ENCODE results near the gene RCHY1.
"Not testable (repeated sequence)": the region's sequence is repeated elsewhere in the genome, so short reads cannot be mapped to it uniquely, and the experiment has no call there.

Gene RCHY1

DNA sequence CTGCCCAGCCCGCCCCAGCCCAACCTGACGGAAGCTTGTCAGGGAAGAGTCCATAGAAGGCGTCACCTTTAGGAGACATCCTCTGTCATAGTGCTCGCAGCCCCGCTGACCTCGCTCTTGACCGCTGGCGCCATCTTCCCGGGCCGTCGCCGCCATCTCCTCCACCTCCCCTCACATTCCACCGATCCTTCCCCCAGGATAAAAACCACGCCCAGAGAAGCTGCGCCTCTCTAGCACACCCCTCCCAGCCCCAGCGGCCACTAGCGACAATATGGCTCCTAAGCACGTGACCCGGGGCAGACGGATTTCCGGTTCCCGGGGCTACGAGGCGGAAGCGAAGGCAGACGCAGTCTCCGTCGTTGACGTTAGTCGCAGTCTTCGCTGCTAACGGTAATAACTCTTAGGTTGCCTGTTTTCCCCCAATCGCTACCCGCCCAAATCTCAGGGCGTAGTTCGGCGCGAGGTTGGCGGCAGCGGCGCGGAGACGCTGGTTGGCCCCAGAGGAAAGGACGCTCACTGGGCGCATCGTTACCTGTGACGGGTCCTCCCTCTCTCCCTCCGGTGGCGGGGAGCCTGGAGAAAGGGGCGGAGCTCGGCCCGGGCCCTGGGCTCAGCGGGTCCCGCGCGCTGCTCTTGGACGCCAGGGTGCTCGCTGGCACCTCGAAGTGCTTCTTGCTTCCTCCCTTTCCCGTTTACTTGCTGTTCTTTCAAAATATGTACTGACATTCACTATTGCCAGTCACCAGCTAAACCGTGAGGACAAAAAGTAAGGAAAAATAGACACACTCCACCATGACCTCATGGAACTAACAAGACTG is at the start of gene RCHY1, which contains the start of gene THAP6:
Gene RCHY1 (minus strand): TSS at position 273 of the 818 bp plus-strand sequence. CDS start 117 bp downstream, at position 156.
Gene THAP6 (plus strand): TSS at position 343 of the 818 bp plus-strand sequence. CDS start 980 bp downstream, outside the sequence.
- DNase-seq: peak; percentile 23

DNA sequence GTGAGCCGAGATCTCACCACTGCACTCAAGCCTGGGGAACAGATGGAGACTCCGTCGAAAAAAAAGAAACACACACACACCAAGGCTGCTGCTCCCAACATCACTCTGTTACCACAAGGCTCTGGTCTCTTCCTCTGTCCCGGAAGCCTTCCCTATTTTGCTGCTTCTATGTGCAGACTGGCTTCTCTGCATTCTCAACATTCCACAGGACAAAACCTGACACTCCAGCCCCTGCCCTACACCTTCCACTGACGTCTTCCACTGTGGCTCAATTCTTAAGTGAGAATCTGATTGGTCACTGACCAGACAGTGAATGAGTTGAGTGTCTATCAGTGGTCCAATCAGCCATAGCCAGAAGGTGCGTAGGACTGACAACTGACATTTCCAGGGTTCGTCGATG is 47.6 kb upstream of the RCHY1 start:
- no peak for DNase-seq

DNA sequence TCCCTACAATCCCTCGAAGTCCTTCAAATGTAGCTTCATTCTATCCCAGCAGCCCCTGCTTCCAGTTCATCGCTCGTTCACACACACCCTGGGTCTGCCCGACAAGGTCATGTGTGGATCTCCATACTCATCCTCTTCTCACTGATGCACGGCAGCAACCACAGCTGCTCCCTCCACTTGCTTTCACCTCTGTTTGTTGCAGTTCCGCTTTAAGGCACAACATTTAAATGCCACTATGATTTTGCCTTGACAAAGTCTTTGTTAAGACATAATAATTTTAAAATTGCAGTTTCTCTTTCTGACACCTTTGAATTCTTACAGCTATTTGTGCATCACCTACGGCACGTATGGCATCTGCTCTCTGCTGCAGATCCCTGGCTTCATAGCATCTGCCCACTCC is 43.5 kb upstream of the RCHY1 start:
- DNase-seq: peak; percentile 21

DNA sequence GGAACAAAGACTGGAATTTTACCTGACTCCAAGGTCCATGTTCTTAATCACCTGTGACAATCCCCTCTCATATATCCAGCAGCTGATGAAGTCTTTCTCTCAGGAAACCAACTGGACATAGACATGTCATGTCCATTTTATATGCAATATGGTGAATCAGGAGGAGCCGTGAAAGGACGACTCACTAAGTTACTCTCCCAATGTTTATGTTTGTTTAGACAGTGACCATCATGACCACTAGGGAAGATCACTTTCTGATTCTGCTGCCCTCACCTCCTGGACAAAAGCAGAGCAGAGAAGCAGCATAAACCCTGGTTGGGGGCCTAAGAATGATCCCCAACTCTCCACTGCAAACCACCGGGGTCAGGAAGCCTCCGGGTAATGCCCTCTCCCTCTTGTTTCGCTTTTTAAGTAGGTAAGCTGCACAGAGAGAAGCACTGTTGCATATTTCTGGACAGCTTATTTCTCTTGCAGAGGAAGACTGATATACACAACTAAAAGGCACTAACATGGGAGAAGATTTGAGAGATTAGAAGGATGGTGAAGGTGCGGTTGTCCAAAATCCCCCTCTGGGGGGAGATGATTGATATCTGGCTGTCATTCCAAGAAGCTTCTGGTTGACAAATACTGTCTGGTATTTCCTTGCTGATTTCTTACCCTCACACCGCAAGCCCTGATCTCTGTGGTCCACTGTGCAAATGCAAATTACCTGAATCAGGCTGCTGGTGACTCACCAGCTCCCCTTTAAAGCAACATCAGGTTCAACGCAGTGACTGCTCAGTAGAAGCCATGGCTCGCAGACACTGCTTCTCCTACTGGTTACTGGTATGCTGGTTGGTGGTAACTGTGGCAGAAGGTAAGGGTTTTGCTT is 41.3 kb upstream of the RCHY1 start, which contains the start of gene ODAPH:
Gene ODAPH (plus strand): TSS at position 773 of the 871 bp plus-strand sequence. CDS start 17 bp downstream, at position 790.
- DNase-seq: no peak

DNA sequence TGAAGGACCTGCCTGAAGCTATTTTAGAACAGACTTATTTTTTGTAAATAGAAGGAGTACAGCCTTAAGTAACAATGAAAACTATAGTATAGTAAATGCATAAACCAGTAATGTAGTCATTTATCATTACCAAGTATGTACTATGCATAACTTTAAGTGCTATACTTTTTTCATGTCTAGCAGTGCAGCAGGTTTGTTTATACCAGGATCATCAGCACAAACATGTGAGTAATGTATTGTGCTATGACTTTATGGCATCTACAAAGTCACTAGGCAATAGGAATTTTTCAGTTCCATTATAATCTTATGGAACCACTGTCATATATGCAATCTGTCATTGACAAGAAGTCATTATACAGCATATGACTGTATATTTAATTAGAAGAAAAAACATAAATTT is 38.2 kb upstream of the RCHY1 start:
- DNase-seq: no peak

DNA sequence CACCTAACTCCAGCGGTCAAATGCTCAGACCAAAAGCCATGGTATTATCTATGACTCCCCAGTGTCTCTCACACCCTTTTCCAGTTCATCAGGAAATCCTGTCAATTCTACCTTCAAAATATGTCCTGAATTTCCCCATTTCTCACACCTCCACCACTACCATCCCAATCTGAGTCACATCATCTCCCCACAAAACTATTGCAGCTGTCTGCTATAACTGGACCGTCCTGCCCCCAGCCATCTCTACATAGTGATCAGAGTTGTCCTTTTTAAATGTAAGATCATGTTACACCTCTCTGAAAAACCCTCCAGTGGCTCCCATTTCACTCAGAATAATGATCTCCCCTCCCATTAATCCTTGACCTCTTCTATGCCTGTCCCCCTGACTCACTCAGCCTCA is 34.8 kb upstream of the RCHY1 start:
- DNase-seq: no peak

DNA sequence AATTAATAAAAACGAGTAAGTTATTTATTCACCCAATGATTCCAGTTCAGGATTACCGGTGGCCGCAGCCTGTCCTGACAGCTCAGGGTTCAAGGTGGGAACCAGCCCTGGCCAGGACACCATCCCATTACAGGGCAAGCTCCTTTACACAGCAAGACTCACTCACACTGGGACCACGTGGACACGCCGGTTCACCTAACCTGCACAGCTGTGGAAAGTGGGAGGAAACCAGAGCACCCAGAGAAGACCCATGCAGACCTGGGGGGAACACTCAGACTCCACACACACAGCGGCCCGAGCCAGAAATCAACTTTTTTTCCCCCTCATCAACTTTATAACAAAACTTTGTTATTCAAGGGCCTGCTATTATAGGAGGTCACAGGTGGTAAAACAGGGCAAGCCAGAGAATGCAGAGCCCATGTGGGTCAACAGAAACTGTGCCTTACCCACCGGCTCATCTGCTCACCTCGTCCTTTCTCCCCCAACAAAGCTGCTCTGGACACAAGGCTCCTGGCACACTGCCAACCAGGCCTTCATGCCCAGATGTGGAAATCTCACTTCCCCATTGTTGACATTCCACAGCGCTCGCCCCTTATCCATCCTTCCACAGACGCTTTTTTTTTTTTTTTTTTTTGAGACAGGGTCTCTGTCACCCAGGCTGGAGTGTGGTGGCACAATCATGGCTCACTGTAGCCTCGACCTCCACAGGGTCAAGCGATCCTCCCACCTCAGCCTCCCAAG is 33.6 kb upstream of the RCHY1 start:
- no peak for DNase-seq

DNA sequence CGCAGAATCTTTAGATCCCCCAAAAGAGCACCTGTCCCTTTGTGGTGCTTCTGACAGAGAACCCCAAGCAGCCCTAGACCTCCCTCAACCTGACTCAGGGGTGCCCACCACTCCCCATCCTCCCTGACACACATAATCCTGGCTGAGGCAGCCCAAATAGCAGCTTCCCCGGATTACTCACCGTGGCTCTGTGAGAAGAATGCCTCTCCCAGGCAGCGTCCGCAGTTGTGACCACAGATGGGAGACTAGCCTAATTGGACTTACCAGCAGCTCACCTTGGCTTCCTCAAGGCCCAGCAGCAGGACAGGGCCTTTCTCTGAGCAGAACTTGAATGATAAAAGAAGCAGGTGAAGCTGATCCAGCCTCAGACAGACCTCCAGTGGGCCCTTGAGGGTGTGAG is 31.3 kb upstream of the RCHY1 start:
- no peak for DNase-seq

DNA sequence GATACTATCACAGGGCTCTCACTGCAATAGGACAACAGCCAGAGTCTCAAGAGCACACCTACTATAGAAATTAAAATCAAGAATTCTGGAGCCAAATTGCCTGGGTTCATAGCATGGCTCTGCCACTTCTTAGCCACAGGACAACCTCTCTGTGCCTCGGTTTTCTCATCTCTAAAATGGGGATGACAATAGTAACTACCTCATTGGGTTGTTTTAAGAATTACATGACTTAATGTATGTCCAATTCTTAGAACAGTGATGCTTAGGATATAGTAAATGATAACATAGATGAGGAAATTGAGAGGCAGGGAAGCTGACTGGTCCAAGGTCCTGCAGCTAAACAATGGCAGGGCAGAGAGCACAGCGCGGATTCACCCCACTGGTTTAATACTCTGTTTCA is 30.7 kb upstream of the RCHY1 start:
- DNase-seq: no peak

DNA sequence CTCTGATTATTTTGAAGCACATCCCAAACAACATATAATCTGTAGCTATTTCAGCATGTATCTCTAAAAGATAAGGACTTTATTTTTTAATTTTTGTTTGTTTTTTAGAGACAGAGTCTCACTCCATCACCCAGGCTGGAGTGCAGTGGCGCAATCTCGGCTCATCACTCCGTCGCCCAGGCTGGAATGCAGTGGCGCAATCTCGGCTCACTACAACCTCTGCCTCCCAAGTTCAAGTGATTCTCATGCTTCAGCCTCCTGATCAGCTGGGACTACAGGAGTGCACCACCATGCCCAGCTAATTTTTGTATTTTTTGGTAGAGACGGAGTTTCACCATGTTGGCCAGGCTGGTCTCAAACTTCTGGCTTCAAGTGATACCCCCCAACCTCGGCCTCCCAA is 30.0 kb upstream of the RCHY1 start:
- not testable (repeated sequence) for DNase-seq

DNA sequence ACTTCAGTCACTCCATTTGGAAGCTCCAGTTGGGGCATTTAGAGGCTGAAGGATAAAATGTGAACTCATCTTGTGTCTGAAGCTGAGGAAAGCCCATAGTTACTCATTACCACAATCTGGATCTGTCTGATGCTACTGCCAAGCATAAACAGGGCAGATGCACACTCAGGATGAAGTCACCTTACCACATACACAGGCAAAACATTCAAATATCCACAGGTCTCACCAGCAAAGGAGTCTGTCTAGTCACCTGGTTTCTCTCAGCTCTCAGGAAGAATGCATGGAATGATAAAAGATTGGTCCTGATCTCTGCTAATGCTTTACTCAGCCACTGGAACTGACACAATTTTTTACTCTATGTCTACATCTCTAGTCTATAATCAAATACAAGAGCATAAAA is 28.6 kb upstream of the RCHY1 start:
- DNase-seq: no peak

DNA sequence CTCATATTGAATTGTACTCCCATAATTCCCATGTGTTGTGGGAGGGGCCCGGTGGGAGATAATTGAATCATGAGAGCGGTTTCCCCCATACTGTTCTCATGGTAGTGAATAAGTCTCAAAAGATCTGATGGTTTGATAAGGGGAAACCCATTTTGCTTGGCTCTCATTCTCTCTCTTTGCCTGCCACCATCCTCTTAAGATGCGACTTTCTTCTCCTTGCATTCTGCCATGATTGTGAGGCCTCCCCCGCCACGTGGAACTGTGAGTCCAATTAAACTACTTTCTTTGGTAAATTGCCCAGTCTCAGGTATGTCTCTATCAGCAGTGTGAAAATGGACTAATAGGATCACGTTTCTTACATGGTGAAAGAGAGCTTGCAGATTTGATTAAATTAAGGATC is 23.1 kb upstream of the RCHY1 start:
- not testable (repeated sequence) for DNase-seq

DNA sequence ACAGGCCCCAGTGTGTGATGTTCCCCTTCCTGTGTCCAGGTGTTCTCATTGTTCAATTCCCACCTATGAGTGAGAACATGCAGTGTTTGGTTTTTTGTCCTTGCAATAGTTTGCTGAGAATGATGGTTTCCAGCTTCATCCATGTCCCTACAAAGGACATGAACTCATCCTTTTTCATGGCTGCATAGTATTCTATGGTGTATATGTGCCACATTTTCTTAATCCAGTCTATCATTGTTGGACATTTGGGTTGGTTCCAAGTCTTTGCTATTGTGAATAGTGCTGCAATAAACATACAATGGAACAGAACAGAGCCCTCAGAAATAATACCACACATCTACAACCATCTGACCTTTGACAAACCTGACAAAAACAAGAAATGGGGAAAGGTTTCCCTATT is 19.7 kb upstream of the RCHY1 start:
- not testable (repeated sequence) for DNase-seq

DNA sequence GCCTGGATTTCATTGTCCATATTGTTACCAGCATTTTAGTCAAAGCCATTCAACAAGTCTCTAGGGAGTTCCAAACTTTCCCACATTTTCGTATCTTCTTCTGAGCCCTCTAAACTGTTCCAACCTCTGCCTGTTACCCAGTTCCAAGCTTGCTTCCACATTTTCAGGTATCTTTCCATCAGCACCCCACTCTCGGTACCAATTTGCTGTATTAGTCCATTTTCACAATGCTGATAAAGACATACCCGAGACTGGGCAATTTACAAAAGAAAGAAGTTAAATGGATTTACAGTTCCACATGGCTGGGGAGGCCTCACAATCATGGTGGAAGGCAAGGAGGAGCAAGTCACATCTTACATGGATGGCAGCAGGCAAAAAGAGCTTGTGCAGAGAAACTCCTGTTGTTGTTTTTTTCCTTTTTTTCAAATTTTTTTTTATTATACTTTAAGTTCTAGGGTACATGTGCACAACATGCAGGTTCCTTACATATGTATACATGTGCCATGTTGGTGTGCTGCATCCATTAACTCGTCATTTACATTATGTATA is 19.2 kb upstream of the RCHY1 start:
- not testable (repeated sequence) for DNase-seq

DNA sequence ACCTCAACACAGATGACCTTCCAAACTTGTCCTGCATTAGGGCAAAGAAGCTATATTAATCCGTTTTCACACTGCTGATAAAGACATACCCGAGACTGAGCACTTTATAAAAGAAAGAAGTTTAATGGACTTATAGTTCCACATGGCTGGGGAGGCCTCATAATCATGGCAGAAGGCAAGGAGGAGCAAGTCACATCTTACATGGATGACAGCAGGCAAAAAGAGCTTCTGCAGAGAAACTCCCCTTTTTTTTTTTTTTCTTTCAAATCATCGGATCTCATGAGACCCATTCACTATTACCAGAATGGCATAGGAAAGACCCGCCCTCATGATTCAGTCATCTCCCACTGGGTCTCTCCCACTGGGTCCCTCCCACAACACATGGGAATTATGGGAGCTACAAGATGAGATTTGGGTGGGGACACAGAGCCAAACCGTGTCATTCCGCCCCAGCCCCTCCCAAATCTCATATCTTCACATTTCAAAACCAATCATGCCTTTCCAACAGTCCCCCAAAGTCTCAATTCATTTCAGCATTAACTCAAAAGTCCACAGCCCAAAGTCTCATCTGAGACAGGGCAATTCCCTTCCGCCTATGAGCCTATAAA is 17.4 kb upstream of the RCHY1 start:
- not testable (repeated sequence) for DNase-seq

DNA sequence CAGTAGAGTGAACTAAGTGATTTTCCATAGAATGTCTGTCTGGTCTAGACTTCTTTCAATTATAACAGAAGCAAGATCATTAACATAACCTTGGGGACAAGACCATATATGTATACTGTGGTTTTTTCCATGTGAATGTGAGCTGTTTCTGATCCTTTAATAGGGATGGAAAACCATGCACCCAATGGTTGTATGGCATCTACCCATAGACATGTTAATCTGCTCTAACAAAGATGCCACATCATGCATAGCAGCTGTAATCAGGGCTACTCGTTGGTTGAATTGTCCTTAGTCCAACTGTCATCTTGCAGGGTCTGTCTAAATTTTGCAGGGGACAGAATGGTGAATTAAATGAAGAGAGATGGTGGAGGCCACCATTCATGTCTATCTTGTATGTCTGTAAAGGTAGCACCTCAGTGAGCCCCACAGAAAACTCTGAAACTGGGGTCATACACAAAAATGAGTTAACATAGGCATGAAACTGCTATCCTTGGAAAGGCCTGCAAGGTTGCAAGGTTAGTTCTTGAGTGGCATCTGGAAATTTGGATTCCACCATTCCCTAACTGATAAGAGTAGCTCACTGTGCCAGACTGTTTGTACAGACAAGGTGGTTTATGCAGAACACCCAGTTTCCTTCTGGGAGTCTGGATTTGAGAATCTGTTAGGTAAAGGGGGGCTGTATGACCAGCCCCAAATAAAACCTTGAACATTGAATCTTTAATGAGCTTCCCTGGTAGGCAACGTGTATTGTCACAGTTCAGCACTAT is 16.5 kb upstream of the RCHY1 start:
- DNase-seq: no peak

DNA sequence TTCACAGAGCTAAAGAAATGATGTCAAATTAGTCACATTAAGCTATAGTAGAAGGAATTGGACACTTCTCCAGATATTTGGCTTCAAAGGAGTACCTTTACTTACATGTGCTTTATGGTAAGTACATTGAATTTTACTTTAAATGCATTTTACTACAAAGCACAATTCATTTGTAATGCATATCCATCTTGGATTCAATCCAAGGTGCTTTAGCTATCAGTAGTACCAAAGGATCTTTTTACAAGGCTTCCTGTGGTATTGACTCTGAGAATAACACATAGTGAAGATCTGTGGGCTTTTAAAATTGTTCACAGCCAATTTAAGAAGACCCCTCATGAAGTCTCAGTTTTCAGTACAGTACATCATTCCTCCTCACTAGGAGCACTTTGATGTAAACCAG is 13.3 kb upstream of the RCHY1 start:
- DNase-seq: no peak

DNA sequence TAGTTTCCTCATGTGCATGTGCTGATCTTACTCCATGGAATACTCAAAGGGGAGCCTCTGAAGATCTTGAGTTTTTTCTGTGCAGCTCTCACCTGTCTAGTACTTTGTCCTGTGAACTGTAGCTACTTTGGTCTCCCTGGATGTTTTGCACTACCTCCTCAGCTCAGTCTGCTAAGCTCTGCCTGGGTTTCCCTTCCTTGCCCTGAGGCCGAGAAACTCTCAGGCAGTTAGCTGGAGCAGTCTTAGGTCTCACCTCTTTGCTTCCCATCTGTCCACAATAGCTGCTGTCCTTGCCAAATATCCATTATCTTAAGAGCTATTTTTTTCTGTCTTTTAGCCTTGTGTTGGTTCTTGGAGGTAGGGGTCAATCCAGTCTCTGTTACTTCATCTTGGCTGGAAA is 11.7 kb upstream of the RCHY1 start:
- no peak for DNase-seq

DNA sequence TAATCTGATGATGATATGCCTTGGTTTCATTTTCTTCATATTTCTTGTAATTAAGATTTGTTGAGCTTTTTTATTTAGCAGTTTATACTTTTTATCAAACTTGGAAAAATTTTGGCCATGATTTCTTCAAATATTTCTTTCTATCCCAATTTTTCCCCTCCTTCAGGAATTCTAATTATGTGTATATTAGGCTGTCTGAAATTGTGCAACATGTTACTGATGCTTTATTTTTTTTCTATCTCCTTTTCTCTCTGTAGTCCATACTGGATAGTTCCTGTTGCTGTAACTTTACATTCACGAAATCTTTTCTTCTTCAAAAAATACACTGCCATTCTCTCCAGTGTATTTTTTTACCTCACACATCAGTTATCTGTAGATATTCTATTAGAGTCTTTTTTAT is 10.9 kb upstream of the RCHY1 start:
- DNase-seq: no peak

DNA sequence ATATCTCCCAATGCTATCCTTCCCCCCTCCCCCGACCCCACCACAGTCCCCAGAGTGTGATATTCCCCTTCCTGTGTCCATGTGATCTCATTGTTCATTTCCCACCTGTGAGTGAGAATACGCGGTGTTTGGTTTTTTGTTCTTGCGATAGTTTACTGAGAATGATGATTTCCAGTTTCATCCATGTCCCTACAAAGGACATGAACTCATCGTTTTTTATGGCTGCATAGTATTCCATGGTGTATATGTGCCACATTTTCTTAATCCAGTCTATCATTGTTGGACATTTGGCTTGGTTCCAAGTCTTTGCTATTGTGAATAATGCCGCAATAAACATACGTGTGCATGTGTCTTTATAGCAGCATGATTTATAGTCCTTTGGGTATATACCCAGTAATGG is 5.2 kb upstream of the RCHY1 start:
- not testable (repeated sequence) for DNase-seq

DNA sequence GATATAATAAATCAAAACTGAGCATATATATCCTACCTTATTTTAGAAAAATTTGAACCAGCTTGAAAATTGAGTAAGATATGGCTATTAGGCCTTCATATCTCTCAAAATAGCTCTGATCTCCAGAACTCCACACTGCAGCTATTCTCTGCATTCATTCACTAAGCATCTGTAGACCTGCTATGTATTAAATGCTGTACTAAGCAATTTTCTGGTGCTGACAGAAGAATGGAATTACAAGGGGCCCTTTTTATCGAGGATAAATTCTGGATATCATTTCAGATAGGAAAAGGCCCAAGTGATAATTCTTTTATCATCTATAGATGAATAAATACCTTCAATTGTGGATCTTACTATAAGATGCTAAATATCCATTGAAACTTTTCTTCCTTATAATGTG is 1.9 kb upstream of the RCHY1 start:
- DNase-seq: no peak
